Endothelial cell of umbilical vein (primary cell): ENCODE measurements around the gene PSMB5. TPM values are rescaled to one million over a fixed set of nuclear protein-coding genes. Genes with fewer than 3 reads are reported as not detected.

Experiments
- BruUV-seq: library from RNA; stranded (reverse); fragments of 400-500 nt; replicated peaks from 2 replicates; lab custom pipeline; 2021; lab: Mats Ljungman, UMichigan
- CTCF ChIA-PET: fragments of 300-600, 350-600 bp; sonication (Branson Sonifier 250); formaldehyde crosslinking; loops from one replicate; lab custom pipeline; 2021; ENCODE audit warnings: antibody characterized with exemption, inconsistent platforms; lab: Charles Lee
- POLR2A ChIA-PET: fragments of 300-600, 350-600 bp; sonication (Branson Sonifier 250); formaldehyde crosslinking; loops from one replicate; lab custom pipeline; 2021; ENCODE audit warnings: antibody characterized with exemption, inconsistent platforms; lab: Charles Lee
- DNase-seq: peaks from one replicate; pipeline ENCODE4 v3.0.0-alpha.2; 2011; ENCODE audit warnings: low read depth, low spot score
- FAIRE-seq: peaks from 2 replicates; lab custom pipeline; 2011; peaks lifted over from hg19 to GRCh38; lab: Jason Lieb, UNC
- H2AFZ ChIP-seq: 2 replicates; pipeline ENCODE4 v1.6.0; 2012; ENCODE audit warnings: low read depth, low read length, control low read depth, inconsistent platforms
- H3K27ac ChIP-seq: 2 replicates; pipeline ENCODE4 v1.5.1; 2011; ENCODE audit warnings: low read depth, mild to moderate bottlenecking, control low read depth, low read length, moderate library complexity; ENCODE audit not compliant: insufficient read depth
- H3K27me3 ChIP-seq, 2 experiments: 2 replicates each; pipeline versions ENCODE4 v1.6.0 to v1.6.1; 2011; ENCODE audit warnings: low read length in 2 of 2, mixed read lengths in 1 of 2; ENCODE audit not compliant: control insufficient read depth in 2 of 2, insufficient read depth in 2 of 2
- H3K36me3 ChIP-seq, 2 experiments: 2 replicates in 1 of 2; 3 replicates in 1 of 2; pipeline ENCODE4 v1.5.1; 2011; ENCODE audit warnings: low read length in 2 of 2, mild to moderate bottlenecking in 1 of 2, moderate library complexity in 1 of 2; ENCODE audit not compliant: control insufficient read depth in 2 of 2, insufficient read depth in 2 of 2; ENCODE audit errors: extremely low read depth in 1 of 2
- H3K4me1 ChIP-seq: 3 replicates; pipeline ENCODE4 v1.5.1; 2011; ENCODE audit warnings: mild to moderate bottlenecking, low read length; ENCODE audit not compliant: control insufficient read depth, insufficient read depth; ENCODE audit errors: extremely low read depth
- H3K4me2 ChIP-seq: 2 replicates; pipeline ENCODE4 v1.6.1; 2011; ENCODE audit warnings: low read length, control low read depth, mixed read lengths; ENCODE audit not compliant: insufficient read depth
- H3K4me3 ChIP-seq, 3 experiments: fragments of 200-600 bp in 1 of 3; sonication (generic), shearing (Covaris generic) in 1 of 3; replicated peaks in 1 of 3; 2 replicates each; pipeline ENCODE4 v1.5.1; 2011 to 2016; ENCODE audit warnings: control low read depth in 3 of 3, low read length in 3 of 3, mild to moderate bottlenecking in 2 of 3, inconsistent platforms in 1 of 3, low read depth in 1 of 3, moderate library complexity in 1 of 3; ENCODE audit not compliant: insufficient read depth in 1 of 3
- H3K79me2 ChIP-seq: 2 replicates; pipeline ENCODE4 v1.6.0; 2012; ENCODE audit warnings: low read length, inconsistent platforms; ENCODE audit not compliant: control insufficient read depth, insufficient read depth
- H3K9ac ChIP-seq: replicated peaks from 2 replicates; pipeline ENCODE3; 2011; ENCODE audit warnings: low read length, control low read depth; ENCODE audit not compliant: insufficient read depth; ENCODE audit errors: extremely low read depth
- H3K9me1 ChIP-seq: replicated peaks from 3 replicates; pipeline ENCODE4 v1.6.0; 2011; ENCODE audit warnings: mild to moderate bottlenecking, low read length; ENCODE audit not compliant: control insufficient read depth, insufficient read depth; ENCODE audit errors: extremely low read depth
- H3K9me3 ChIP-seq: replicated peaks from 2 replicates; pipeline ENCODE4 v1.5.1; 2012; ENCODE audit warnings: low read length, inconsistent platforms; ENCODE audit not compliant: control insufficient read depth, insufficient read depth
- H4K20me1 ChIP-seq: replicated peaks from 2 replicates; pipeline ENCODE3; 2011; ENCODE audit warnings: mild to moderate bottlenecking, low read length; ENCODE audit not compliant: control insufficient read depth, insufficient read depth; ENCODE audit errors: extremely low read depth
- EZH2 ChIP-seq: IDR thresholded peaks from 2 replicates; pipeline ENCODE4 v1.6.1; 2012; ENCODE audit warnings: borderline replicate concordance, low read depth, mild to moderate bottlenecking, moderate library complexity, low read length, inconsistent platforms; ENCODE audit not compliant: severe bottlenecking
- FOS ChIP-seq: IDR thresholded peaks from 2 replicates; pipeline ENCODE4 v1.6.1; 2011; ENCODE audit warnings: mild to moderate bottlenecking, low read length, moderate library complexity, borderline replicate concordance; ENCODE audit not compliant: insufficient read depth
- JUN ChIP-seq: IDR thresholded peaks from 2 replicates; pipeline ENCODE4 v1.6.1; 2011; ENCODE audit warnings: borderline replicate concordance, low read depth; ENCODE audit not compliant: insufficient read length, insufficient read depth
- MYC ChIP-seq: IDR thresholded peaks from one replicate; pipeline ENCODE4 v1.6.1; 2011; ENCODE audit warnings: mild to moderate bottlenecking, low read depth, low read length
- POLR2AphosphoS5 ChIP-seq: IDR thresholded peaks from 2 replicates; pipeline ENCODE4 v1.6.1; 2012; ENCODE audit warnings: low read depth, mild to moderate bottlenecking, control low read depth, low read length, moderate library complexity; ENCODE audit not compliant: insufficient read depth
- dilution Hi-C: fragments of 300-500 bp; cut with MboI; formaldehyde crosslinking; loops from one replicate; pipeline ENCODE4 v1.15.0; 2019; ENCODE audit warnings: low sequenced_read_pairs; ENCODE audit not compliant: extremely low pct_ligation_motif_present
- intact Hi-C: fragments of 100-400 bp; cut with micrococcal nuclease; formaldehyde crosslinking; loops from one replicate; pipeline ENCODE4 v1.10.0; 2022
- polyA plus RNA-seq, 4 experiments: library from polyadenylated mRNA; depleted of rRNA in 3 of 4; stranded (reverse) in 3 of 4; unstranded in 1 of 4; fragments of >200 nt; gene quantifications; 2 replicates each; pipeline versions ENCODE4 v1.2.1 to v1.2.3, GENCODE V29; 2011 to 2012; ENCODE audit warnings: missing spikeins in 1 of 4
- total RNA-seq: library from RNA; stranded (reverse); gene quantifications from 2 replicates; pipeline ENCODE4 v1.2.3, GENCODE V29; 2021
- TF ChIP-seq, protein P1 (sequence below): IDR thresholded peaks from 2 replicates; pipeline ENCODE4 v1.6.1; 2011; ENCODE audit not compliant: insufficient read depth, insufficient read length
- TF ChIP-seq, protein P2 (sequence below), 2 donors: IDR thresholded peaks; 1 replicate in 1 of 2; 2 replicates in 1 of 2; pipeline ENCODE4 v1.5.1; 2011; ENCODE audit warnings: low read length in 2 of 2, mild to moderate bottlenecking in 2 of 2, moderate library complexity in 2 of 2, control low read depth in 1 of 2, inconsistent platforms in 1 of 2, low read depth in 1 of 2; ENCODE audit not compliant: insufficient read depth in 1 of 2; ENCODE audit errors: extremely low read depth in 1 of 2

PSMB5 gene
- total and polyA plus RNA-seq, 2 donors (not counting 3 experiments of a cell fraction or from before 2014, with no cell fraction given) = 236 to 464 TPM

DNA sequence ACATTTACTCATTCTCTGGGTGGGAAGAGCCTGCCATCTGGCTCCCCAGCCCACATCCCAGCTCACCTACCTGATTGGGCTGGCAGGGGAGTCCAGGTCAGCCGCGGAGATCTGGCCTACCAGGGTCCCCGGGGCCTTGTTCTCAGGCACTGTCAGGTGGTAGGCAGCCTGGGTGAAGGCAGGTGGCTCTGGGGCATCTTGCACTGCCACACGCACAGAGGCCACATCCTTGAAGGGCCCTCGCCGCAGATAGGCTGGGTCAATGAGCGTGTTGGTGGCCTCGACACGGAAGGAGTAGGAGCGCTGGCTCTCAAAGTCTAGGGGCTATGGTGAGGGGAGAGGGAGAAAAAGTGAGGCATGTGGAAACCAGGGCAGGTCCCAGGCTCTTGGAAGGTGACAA is 18.7 kb upstream of the PSMB5 start:
- no peaks in the 10 kb centered on the region for H3K27me3 ChIP-seq
- BruUV-seq = no TSS peak
- intact Hi-C loops = loop anchor here (10.0 kb wide), 1 partner anchor 229 kb away; the partner anchor contains the start of gene MRPL52
- no peak overlapping the region for H3K4me3 ChIP-seq
- no peak overlapping the region for H3K27ac ChIP-seq
- no peaks in the 10 kb centered on the region for H3K9me3 ChIP-seq
- H3K36me3 ChIP-seq = peaks cover 0 to 13% of the 10 kb centered on the region in 2 experiments
- H4K20me1 ChIP-seq = no peaks in the 10 kb centered on the region
- H3K4me2 ChIP-seq = no peak overlapping the region
- DNase-seq (no peak), FAIRE-seq (no peak)
- CTCF ChIA-PET = interaction anchor here (1.9 to 13.4 kb wide), 2 partner anchors 9 to 65 kb away, joined by 6 to 1071 read pairs; partner anchors contain the start of gene AJUBA
- H3K79me2 ChIP-seq = no peaks in the 10 kb centered on the region
- no peaks in the 10 kb centered on the region for H3K9me1 ChIP-seq
- dilution Hi-C loops = no loop called here
- no peak overlapping the region for H2AFZ ChIP-seq
- no peak overlapping the region for H3K9ac ChIP-seq
- H3K4me1 ChIP-seq = peaks cover 12% of the 10 kb centered on the region
- TF ChIP-seq, protein P1, sequence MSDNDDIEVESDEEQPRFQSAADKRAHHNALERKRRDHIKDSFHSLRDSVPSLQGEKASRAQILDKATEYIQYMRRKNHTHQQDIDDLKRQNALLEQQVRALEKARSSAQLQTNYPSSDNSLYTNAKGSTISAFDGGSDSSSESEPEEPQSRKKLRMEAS = no peak
- TF ChIP-seq JUN (no peak), MYC (no peak), POLR2AphosphoS5 (no peak), FOS (no peak), EZH2 (no peak)
- TF ChIP-seq, protein P2, sequence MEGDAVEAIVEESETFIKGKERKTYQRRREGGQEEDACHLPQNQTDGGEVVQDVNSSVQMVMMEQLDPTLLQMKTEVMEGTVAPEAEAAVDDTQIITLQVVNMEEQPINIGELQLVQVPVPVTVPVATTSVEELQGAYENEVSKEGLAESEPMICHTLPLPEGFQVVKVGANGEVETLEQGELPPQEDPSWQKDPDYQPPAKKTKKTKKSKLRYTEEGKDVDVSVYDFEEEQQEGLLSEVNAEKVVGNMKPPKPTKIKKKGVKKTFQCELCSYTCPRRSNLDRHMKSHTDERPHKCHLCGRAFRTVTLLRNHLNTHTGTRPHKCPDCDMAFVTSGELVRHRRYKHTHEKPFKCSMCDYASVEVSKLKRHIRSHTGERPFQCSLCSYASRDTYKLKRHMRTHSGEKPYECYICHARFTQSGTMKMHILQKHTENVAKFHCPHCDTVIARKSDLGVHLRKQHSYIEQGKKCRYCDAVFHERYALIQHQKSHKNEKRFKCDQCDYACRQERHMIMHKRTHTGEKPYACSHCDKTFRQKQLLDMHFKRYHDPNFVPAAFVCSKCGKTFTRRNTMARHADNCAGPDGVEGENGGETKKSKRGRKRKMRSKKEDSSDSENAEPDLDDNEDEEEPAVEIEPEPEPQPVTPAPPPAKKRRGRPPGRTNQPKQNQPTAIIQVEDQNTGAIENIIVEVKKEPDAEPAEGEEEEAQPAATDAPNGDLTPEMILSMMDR (IDR thresholded peaks at IDR 0.05; ENCODE audit: extremely low read depth in 1 of 2, insufficient read depth in 1 of 2, low read depth in 1 of 2, low read length in 2 of 2) = no peak
- POLR2A ChIA-PET = interaction anchor here (1.3 kb wide), 1 partner anchor 67 kb away, joined by 4 read pairs; no protein-coding TSS in a partner anchor
